H9 (cell line): ENCODE measurements around the gene DTNA. TPM values are rescaled to one million over a fixed set of nuclear protein-coding genes. Genes with fewer than 3 reads are reported as not detected.

ENCODE experiments used
- DNase-seq: peaks from one replicate; pipeline ENCODE4 v3.0.0-alpha.2; 2017
- H2AFZ ChIP-seq: one replicate; pipeline ENCODE4 v1.6.1; 2013; ENCODE audit warnings: mild to moderate bottlenecking, low read length, control low read depth, moderate library complexity
- H2AK5ac ChIP-seq: 2 replicates; pipeline ENCODE4 v1.6.1; 2013; ENCODE audit warnings: low read length, control low read depth, mixed read lengths; ENCODE audit not compliant: insufficient read length
- H2BK120ac ChIP-seq: one replicate; pipeline ENCODE4 v1.6.1; 2013; ENCODE audit warnings: low read depth, mild to moderate bottlenecking, low read length, control low read depth, inconsistent platforms; ENCODE audit not compliant: poor library complexity, severe bottlenecking
- H2BK12ac ChIP-seq: 2 replicates; pipeline ENCODE4 v1.6.1; 2013; ENCODE audit warnings: low read length, control low read depth, mixed read lengths, low read depth; ENCODE audit not compliant: insufficient read length
- H2BK15ac ChIP-seq: 2 replicates; pipeline ENCODE4 v1.6.1; 2013; ENCODE audit warnings: low read depth, low read length, control low read depth
- H2BK20ac ChIP-seq: one replicate; pipeline ENCODE4 v1.6.1; 2013; ENCODE audit warnings: low read depth, mild to moderate bottlenecking, low read length, control low read depth, inconsistent platforms; ENCODE audit not compliant: poor library complexity, severe bottlenecking
- H2BK5ac ChIP-seq: 2 replicates; pipeline ENCODE4 v1.6.1; 2013; ENCODE audit warnings: low read length, control low read depth, mixed read lengths; ENCODE audit not compliant: insufficient read length
- H3K14ac ChIP-seq: 2 replicates; pipeline ENCODE4 v1.6.1; 2013; ENCODE audit warnings: low read length, control low read depth; ENCODE audit not compliant: insufficient read depth
- H3K18ac ChIP-seq: 2 replicates; pipeline ENCODE4 v1.6.1; 2013; ENCODE audit warnings: low read depth, mild to moderate bottlenecking, mixed read lengths, low read length, control low read depth; ENCODE audit not compliant: insufficient read length
- H3K23ac ChIP-seq: 2 replicates; pipeline ENCODE4 v1.6.1; 2013; ENCODE audit warnings: low read length, control low read depth, mixed read lengths, low read depth; ENCODE audit not compliant: insufficient read length
- H3K23me2 ChIP-seq: 2 replicates; pipeline ENCODE4 v1.6.1; 2013; ENCODE audit warnings: low read depth, mild to moderate bottlenecking, mixed read lengths, low read length, control low read depth; ENCODE audit not compliant: insufficient read length, poor library complexity, severe bottlenecking
- H3K27ac ChIP-seq: 2 replicates; pipeline ENCODE4 v1.5.1; 2013; ENCODE audit warnings: low read length, control low read depth, mixed read lengths, low read depth; ENCODE audit not compliant: insufficient read length
- H3K27me3 ChIP-seq: 2 replicates; pipeline ENCODE4 v1.6.1; 2013; ENCODE audit warnings: low read length, control low read depth, inconsistent platforms; ENCODE audit not compliant: insufficient read depth
- H3K4ac ChIP-seq: 2 replicates; pipeline ENCODE4 v1.6.1; 2013; ENCODE audit warnings: low read depth, mild to moderate bottlenecking, control low read depth, inconsistent platforms, low read length, moderate library complexity
- H3K4me1 ChIP-seq: 2 replicates; pipeline ENCODE4 v1.6.1; 2013; ENCODE audit warnings: low read length, control low read depth, inconsistent platforms; ENCODE audit not compliant: insufficient read depth
- H3K4me2 ChIP-seq: 2 replicates; pipeline ENCODE4 v1.6.1; 2013; ENCODE audit warnings: low read length, control low read depth, mixed read lengths; ENCODE audit not compliant: insufficient read length, insufficient read depth
- H3K56ac ChIP-seq: 2 replicates; pipeline ENCODE4 v1.6.1; 2013; ENCODE audit warnings: low read depth, mild to moderate bottlenecking, mixed read lengths, low read length, control low read depth; ENCODE audit not compliant: insufficient read length
- H3K79me1 ChIP-seq: 2 replicates; pipeline ENCODE4 v1.6.1; 2013; ENCODE audit warnings: low read depth, mild to moderate bottlenecking, moderate library complexity, low read length, control low read depth, inconsistent platforms; ENCODE audit not compliant: insufficient read depth, poor library complexity, severe bottlenecking
- H3K79me2 ChIP-seq: 2 replicates; pipeline ENCODE4 v1.6.1; 2013; ENCODE audit warnings: low read length, control low read depth, inconsistent platforms; ENCODE audit not compliant: insufficient read depth
- H3K9ac ChIP-seq: 2 replicates; pipeline ENCODE4 v1.6.1; 2013; ENCODE audit warnings: low read length, control low read depth, mixed read lengths; ENCODE audit not compliant: insufficient read length; ENCODE audit errors: extremely low read depth
- H3K9me3 ChIP-seq: one replicate; pipeline ENCODE4 v1.6.1; 2013; ENCODE audit warnings: low read depth, low read length, inconsistent platforms; ENCODE audit not compliant: control insufficient read depth
- H3T11ph ChIP-seq: one replicate; pipeline ENCODE4 v1.6.1; 2013; ENCODE audit warnings: mild to moderate bottlenecking, low read length, control low read depth, inconsistent platforms
- H4K20me1 ChIP-seq: one replicate; pipeline ENCODE4 v1.6.1; 2013; ENCODE audit not compliant: control insufficient read depth, insufficient read length, insufficient read depth
- H4K5ac ChIP-seq: 2 replicates; pipeline ENCODE4 v1.6.1; 2013; ENCODE audit warnings: low read depth, mild to moderate bottlenecking, mixed read lengths, low read length, control low read depth; ENCODE audit not compliant: insufficient read length
- H4K8ac ChIP-seq: replicated peaks from 2 replicates; pipeline ENCODE4 v1.6.1; 2013; ENCODE audit warnings: low read length, control low read depth, mixed read lengths, low read depth; ENCODE audit not compliant: insufficient read length
- H4K91ac ChIP-seq: 2 replicates; pipeline ENCODE4 v1.6.1; 2013; ENCODE audit warnings: low read depth, mild to moderate bottlenecking, moderate library complexity, mixed read lengths, low read length, control low read depth; ENCODE audit not compliant: insufficient read length
- H3K27ac Mint-ChIP-seq, 3 experiments: 2 replicates in 2 of 3; 3 replicates in 1 of 3; pipeline ENCODE4 v1.8.0; 2020 to 2021; ENCODE audit warnings: mixed read lengths in 3 of 3, mild to moderate bottlenecking in 1 of 3, moderate library complexity in 1 of 3
- H3K27me3 Mint-ChIP-seq: 2 replicates; pipeline ENCODE4 v1.8.0; 2021; ENCODE audit warnings: low read depth, mild to moderate bottlenecking, moderate library complexity, mixed read lengths
- H3K36me3 Mint-ChIP-seq, 3 experiments: 2 replicates in 2 of 3; 3 replicates in 1 of 3; pipeline ENCODE4 v1.8.0; 2020 to 2021; ENCODE audit warnings: low read depth in 3 of 3, mixed read lengths in 3 of 3; ENCODE audit not compliant: insufficient read depth in 1 of 3
- H3K4me1 Mint-ChIP-seq, 2 experiments: 2 replicates each; pipeline ENCODE4 v1.8.0; 2020; ENCODE audit warnings: mixed read lengths in 2 of 2
- H3K4me3 Mint-ChIP-seq, 2 experiments: 2 replicates in 1 of 2; 3 replicates in 1 of 2; pipeline ENCODE4 v1.8.0; 2020 to 2021; ENCODE audit warnings: mild to moderate bottlenecking in 2 of 2, mixed read lengths in 2 of 2, moderate library complexity in 1 of 2
- H3K9me3 Mint-ChIP-seq, 2 experiments: 2 replicates in 1 of 2; 3 replicates in 1 of 2; pipeline ENCODE4 v1.8.0; 2020; ENCODE audit warnings: mild to moderate bottlenecking in 2 of 2, mixed read lengths in 2 of 2, moderate library complexity in 1 of 2
- WGBS: extraction: QIAGEN DNeasy Blood & Tissue Kit; methylation state at CpG from one replicate; pipeline ENCODE4 v1.1.7; 2013; ENCODE audit warnings: missing lambda C conversion rate, low lambda C conversion rate, mixed read lengths; ENCODE audit not compliant: insufficient read length; ENCODE audit errors: extremely low coverage; 5-methylcytosine and 5-hydroxymethylcytosine counted together
- total RNA-seq: library from RNA; stranded (reverse); gene quantifications from 2 replicates; pipeline ENCODE4 v1.2.1, GENCODE V29; 2021
- TF ChIP-seq, protein P1 (sequence below): fragments of 200-600 bp; sonication (generic); conservative IDR thresholded peaks from 3 replicates; pipeline ENCODE4 v1.8.0; 2021; ENCODE audit warnings: antibody characterized with exemption, mild to moderate bottlenecking

The DTNA gene
- total RNA-seq, 1 experiment from 2014 or later: 25.5 TPM

- Histone ChIP-seq H3K4ac (no peak overlapping the region), H2BK15ac (no peak overlapping the region), H3K4me1 (peaks cover 9% of the 10 kb centered on the region), H2AFZ (no peak overlapping the region), H3K18ac (no peak overlapping the region), H2BK120ac (no peak overlapping the region), H3K23ac (no peak overlapping the region), H4K5ac (no peak overlapping the region), H3K79me2 (no peaks in the 10 kb centered on the region), H3K56ac (no peak overlapping the region), H3K9me3 (no peaks in the 10 kb centered on the region), H3K9ac (no peak overlapping the region), H2BK20ac (no peak overlapping the region), H4K8ac (no peak overlapping the region), H2AK5ac (no peak overlapping the region), H3K4me2 (no peak overlapping the region), H3T11ph (no peak overlapping the region), H2BK12ac (no peak overlapping the region), H4K20me1 (no peaks in the 10 kb centered on the region), H3K79me1 (no peaks in the 10 kb centered on the region), H3K27me3 (no peaks in the 10 kb centered on the region), H3K23me2 (no peaks in the 10 kb centered on the region), H3K14ac (no peak overlapping the region; the same call in 1 of the 2 replicates), H3K27ac (peak overlapping the region; percentile 76), H4K91ac (no peak overlapping the region), H2BK5ac (peak overlapping the region; percentile 37)
- no peaks in the 10 kb centered on the region for H3K27me3 Mint-ChIP-seq
- H3K4me3 Mint-ChIP-seq: no peak overlapping the region
- peaks cover 13 to 21% of the 10 kb centered on the region in 2 experiments for H3K4me1 Mint-ChIP-seq
- WGBS: no CpG with 5 or more reads among the region's 1 CpG
- H3K9me3 Mint-ChIP-seq: peaks cover 0 to 2% of the 10 kb centered on the region in 2 experiments; a peak in 3 of 5 replicates
- TF ChIP-seq, protein P1, sequence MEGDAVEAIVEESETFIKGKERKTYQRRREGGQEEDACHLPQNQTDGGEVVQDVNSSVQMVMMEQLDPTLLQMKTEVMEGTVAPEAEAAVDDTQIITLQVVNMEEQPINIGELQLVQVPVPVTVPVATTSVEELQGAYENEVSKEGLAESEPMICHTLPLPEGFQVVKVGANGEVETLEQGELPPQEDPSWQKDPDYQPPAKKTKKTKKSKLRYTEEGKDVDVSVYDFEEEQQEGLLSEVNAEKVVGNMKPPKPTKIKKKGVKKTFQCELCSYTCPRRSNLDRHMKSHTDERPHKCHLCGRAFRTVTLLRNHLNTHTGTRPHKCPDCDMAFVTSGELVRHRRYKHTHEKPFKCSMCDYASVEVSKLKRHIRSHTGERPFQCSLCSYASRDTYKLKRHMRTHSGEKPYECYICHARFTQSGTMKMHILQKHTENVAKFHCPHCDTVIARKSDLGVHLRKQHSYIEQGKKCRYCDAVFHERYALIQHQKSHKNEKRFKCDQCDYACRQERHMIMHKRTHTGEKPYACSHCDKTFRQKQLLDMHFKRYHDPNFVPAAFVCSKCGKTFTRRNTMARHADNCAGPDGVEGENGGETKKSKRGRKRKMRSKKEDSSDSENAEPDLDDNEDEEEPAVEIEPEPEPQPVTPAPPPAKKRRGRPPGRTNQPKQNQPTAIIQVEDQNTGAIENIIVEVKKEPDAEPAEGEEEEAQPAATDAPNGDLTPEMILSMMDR: no peak
- peak overlapping the region in 2 of 3 experiments; percentile 67 to 70; a peak in 3 of 7 replicates for H3K27ac Mint-ChIP-seq
- no peak for DNase-seq
- H3K36me3 Mint-ChIP-seq: peaks cover 9 to 17% (median 12%) of the 10 kb centered on the region in 3 experiments; a peak in 6 of 7 replicates
Measured at GRCh38 chr18:34697233-34697632, 12.9 kb upstream of the DTNA start.
